ENCODE data around the gene ANKRD44.
"Not testable (repeated sequence)": the region's sequence is repeated elsewhere in the genome, so short reads cannot be mapped to it uniquely, and the experiment has no call there.

The ANKRD44 gene

GRCh38 chr2:197244349-197244748, 66.2 kb downstream of the ANKRD44 start:
- no peak overlapping the region for H3K4me3 ChIP-seq (ENCODE audit: low read depth, low read length)
- TF ChIP-seq, protein P1, sequence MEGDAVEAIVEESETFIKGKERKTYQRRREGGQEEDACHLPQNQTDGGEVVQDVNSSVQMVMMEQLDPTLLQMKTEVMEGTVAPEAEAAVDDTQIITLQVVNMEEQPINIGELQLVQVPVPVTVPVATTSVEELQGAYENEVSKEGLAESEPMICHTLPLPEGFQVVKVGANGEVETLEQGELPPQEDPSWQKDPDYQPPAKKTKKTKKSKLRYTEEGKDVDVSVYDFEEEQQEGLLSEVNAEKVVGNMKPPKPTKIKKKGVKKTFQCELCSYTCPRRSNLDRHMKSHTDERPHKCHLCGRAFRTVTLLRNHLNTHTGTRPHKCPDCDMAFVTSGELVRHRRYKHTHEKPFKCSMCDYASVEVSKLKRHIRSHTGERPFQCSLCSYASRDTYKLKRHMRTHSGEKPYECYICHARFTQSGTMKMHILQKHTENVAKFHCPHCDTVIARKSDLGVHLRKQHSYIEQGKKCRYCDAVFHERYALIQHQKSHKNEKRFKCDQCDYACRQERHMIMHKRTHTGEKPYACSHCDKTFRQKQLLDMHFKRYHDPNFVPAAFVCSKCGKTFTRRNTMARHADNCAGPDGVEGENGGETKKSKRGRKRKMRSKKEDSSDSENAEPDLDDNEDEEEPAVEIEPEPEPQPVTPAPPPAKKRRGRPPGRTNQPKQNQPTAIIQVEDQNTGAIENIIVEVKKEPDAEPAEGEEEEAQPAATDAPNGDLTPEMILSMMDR (IDR thresholded peaks at IDR 0.05; ENCODE audit: low read depth, low read length): no peak

- TF ChIP-seq, protein P1 (IDR thresholded peaks at IDR 0.05; ENCODE audit: low read depth, low read length): no peak
- H3K4me3 ChIP-seq (ENCODE audit: low read depth, low read length): no peak overlapping the region
These were observed 67.9 kb downstream of the ANKRD44 start for GRCh38 chr2:197242719-197243118.

DNA sequence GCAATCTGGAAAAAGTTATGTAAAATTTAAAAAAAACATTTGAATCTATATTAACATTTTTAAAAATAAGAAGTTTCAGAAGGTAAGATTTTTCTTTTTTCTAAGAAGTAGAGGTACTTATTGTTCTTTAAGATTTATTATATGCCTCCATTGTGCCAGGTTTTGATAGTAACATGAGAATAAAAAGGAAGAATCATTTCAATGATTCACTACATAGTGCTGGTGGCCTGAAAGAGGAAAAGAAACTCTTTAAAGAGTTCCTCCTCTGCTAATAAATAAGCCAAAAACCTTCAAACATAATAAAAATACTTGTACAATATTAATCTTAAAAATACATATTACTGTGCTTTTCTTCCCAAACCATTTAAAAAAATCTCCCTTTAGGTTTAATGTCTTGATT, 69.0 kb downstream of the ANKRD44 start:
- TF ChIP-seq, protein P1 (IDR thresholded peaks at IDR 0.05; ENCODE audit: low read depth, low read length): no peak
- H3K4me3 ChIP-seq (ENCODE audit: low read depth, low read length): no peak overlapping the region

- TF ChIP-seq, protein P1 (IDR thresholded peaks at IDR 0.05; ENCODE audit: low read depth, low read length): no peak
- H3K4me3 ChIP-seq (ENCODE audit: low read depth, low read length): no peak overlapping the region
These were observed 69.4 kb downstream of the ANKRD44 start for GRCh38 chr2:197241153-197241552.

DNA sequence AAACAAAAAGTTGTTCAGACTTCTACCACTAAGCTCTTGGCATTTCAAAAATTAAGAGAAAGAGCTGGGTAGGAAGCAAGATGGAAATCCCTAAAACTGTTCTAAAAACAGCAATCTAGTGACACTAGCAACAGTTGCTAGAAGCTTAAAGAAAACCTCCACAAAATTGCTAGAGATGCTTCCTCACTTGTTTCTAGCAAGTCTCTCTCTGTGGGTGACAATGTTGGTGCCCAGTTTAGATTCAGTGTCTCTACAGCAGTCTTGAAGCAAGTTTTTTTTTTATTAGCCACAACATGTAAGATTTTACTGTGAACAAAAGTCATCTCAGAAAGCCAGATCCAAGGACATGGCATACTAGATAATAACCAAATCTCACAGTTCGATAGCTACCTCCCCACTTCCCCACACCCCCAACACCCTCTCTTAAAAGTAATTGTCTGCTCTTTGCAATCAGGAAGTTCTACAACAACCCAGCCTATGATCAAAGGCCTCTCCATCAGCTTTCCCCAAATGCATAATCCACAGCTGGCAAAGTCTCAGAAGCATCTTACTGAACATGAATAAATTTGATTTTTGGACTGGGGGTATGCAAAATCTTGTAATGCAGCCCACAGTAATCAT, 70.0 kb downstream of the ANKRD44 start:
- TF ChIP-seq, protein P1 (IDR thresholded peaks at IDR 0.05; ENCODE audit: low read depth, low read length): no peak
- no peak overlapping the region for H3K4me3 ChIP-seq (ENCODE audit: low read depth, low read length)

GRCh38 chr2:197240018-197240417, 70.6 kb downstream of the ANKRD44 start:
- H3K4me3 ChIP-seq (ENCODE audit: low read depth, low read length): not testable (repeated sequence)

DNA sequence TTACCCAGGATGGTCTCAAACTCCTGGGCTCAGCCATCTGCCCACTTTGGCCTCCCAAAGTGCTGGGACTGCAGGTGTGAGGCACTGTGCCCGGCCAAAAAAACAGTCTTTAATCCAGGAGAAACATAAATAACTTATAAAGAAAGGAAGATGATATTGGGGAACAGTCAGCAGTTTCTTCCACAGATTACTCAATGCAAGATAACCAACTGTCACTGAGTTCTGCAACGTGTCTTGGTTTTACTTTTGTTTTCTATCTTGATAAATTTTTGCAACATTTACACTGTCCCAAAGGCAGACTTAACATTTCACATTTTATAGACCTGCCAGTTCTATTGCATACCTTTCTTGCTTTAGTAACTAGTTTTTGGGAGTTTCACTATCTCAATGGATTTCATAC, 71.1 kb downstream of the ANKRD44 start:
- TF ChIP-seq, protein P1 (IDR thresholded peaks at IDR 0.05; ENCODE audit: low read depth, low read length): no peak
- H3K4me3 ChIP-seq (ENCODE audit: low read depth, low read length): no peak overlapping the region

DNA sequence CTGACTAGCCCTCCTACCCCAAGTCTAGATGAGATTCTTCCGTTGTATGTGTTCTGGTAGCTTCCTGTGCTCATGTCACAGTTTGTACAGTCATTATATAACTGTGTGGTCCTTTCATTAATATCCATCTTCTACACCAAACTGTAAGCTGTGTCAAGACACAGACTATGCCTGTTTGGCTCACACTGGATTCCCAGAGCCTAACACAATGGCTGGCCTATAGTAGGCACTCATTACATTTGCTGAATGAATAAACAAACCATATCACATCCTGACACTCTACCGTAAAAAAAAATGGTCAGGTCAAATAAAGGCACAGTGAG, 72.6 kb downstream of the ANKRD44 start:
- H3K4me3 ChIP-seq (ENCODE audit: low read depth, low read length): no peak overlapping the region
- TF ChIP-seq, protein P1 (IDR thresholded peaks at IDR 0.05; ENCODE audit: low read depth, low read length): no peak
